Right lobe of liver (tissue), 6 donors: Measurements from ENCODE around the gene YTHDF2. TPM values are rescaled to one million over a fixed set of nuclear protein-coding genes. Genes with fewer than 3 reads are reported as not detected.

ENCODE experiments used
- ATAC-seq, 4 donors: fragments of 200-7000 bp; cut with Tn5 transposase; one replicate each; pipeline ENCODE4 v1.9.1; 2020; ENCODE audit warnings: mild to moderate bottlenecking in 4 of 4, moderate library complexity in 4 of 4
- DNase-seq, 3 donors: peaks; one replicate each; pipeline ENCODE4 v3.0.0-alpha.2; 2020
- H3K27ac ChIP-seq, 3 donors: fragments of 200-600 bp; one replicate each; pipeline ENCODE4 v1.8.0; 2022
- H3K27me3 ChIP-seq, 2 donors: fragments of 200-600 bp; one replicate each; pipeline ENCODE4 v1.8.0; 2022
- H3K36me3 ChIP-seq, 4 donors: fragments of 200-600 bp; sonication (generic) in 1 of 4; one replicate each; pipeline versions ENCODE4 v1.5.1 to v1.8.0; 2017 to 2022; ENCODE audit warnings: control low read depth in 1 of 4
- H3K4me1 ChIP-seq, 4 donors: fragments of 200-600 bp; sonication (generic) in 1 of 4; one replicate each; pipeline versions ENCODE4 v1.5.1 to v1.8.0; 2017 to 2022; ENCODE audit warnings: control low read depth in 1 of 4
- H3K4me3 ChIP-seq, 3 donors: fragments of 200-600 bp; one replicate each; pipeline ENCODE4 v1.8.0; 2022
- H3K9me3 ChIP-seq, 4 donors: fragments of 200-600 bp; sonication (generic) in 1 of 4; one replicate each; pipeline versions ENCODE4 v1.5.1 to v1.8.0; 2017 to 2022; ENCODE audit warnings: control low read depth in 1 of 4
- CTCF ChIP-seq, 4 donors: fragments of 200-600 bp in 3 of 4; fragments of 450-650 bp in 1 of 4; IDR thresholded peaks; one replicate each; pipeline versions ENCODE4 v1.5.1 to v1.8.0; 2016 to 2022; ENCODE audit warnings: antibody characterized with exemption in 4 of 4, mild to moderate bottlenecking in 2 of 4
- POLR2A ChIP-seq: fragments of 450-650 bp; IDR thresholded peaks from one replicate; pipeline ENCODE4 v1.6.1; 2017; ENCODE audit warnings: antibody characterized with exemption, mild to moderate bottlenecking
- intact Hi-C, 2 donors: fragments of 100-400 bp; cut with DNase I; formaldehyde crosslinking; loops; one replicate each; pipeline versions ENCODE4 v1.11.2 to v1.14.1; 2022
- small RNA-seq, 2 experiments: library from RNA; depleted of rRNA; stranded (forward); fragments of <200 nt; gene quantifications; one replicate each; pipeline ENCODE3, GENCODE V24; 2016
- total RNA-seq, 6 experiments: library from RNA; depleted of rRNA in 2 of 6; stranded (reverse); fragments of >200 nt in 2 of 6; fragmentation: NEBNext Ultra II Directional in 3 of 6; extraction: Animal tissue kit (Norgen Biotek cat#: 25700) in 3 of 6; gene quantifications; one replicate each; pipeline versions ENCODE4 v1.1.0 to v1.2.4, GENCODE V29; 2016 to 2023
- donor health status: DM: no; HTN: yes; CAD: no.
- donor health status: DM: no; HTN: no; CAD: no.
- donor health status: DM: no; HTN: no; CAD: no.
- donor health status: DM: no; HTN: yes; CAD: no.
- donor health status: DM: no; HTN: yes; CAD: no.

Gene YTHDF2
- total RNA-seq, 6 experiments from 2014 or later, result 21.8 to 43.2 (median 31.7) TPM

DNA sequence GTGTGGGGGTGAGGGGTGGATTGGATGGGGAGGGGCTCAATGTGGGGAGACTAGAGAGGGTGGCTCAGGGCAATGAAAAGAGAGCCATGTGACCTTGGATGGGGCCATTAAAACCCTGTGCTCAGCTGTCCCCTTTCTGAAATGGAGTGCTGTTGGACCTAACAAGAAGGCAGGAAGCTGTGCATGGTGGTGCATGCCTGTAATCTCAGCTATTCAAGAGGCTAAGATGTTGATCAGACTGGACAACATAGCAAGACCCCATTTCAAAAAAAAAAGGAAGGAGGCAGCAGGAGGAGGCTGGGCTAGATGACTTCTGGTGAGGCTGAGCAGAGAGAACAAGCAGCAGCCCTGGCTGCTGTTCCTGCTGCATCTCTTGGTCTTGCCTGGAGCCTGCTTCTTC lies 82.3 kb downstream of the YTHDF2 start:
- no peak for ATAC-seq
- no peak for DNase-seq
- TF ChIP-seq POLR2A (no peak), CTCF (IDR thresholded peaks at IDR 0.05) (no peak)
- no peak overlapping the region for H3K27ac ChIP-seq
- intact Hi-C loops, result no loop called here
- no peaks in the 10 kb centered on the region for H3K9me3 ChIP-seq
- no peaks in the 10 kb centered on the region for H3K27me3 ChIP-seq
- no peak overlapping the region for H3K4me3 ChIP-seq
- H3K4me1 ChIP-seq, result no peaks in the 10 kb centered on the region
- no peaks in the 10 kb centered on the region for H3K36me3 ChIP-seq

Small RNA genes lying within 50 kb of the gene (small RNA-seq; reads per million reads assigned to genes)
- 0 reads per million in 2 experiments for gene RF00422

Other genes with a start within 250 kb of the YTHDF2 start
- gene RCC1, start 230.9 kb upstream of the YTHDF2 start, total RNA-seq, result 10 to 100 TPM in 5 of 6 experiments, 1 to 10 TPM in 1; 9.5 to 29.6 (median 18.0) TPM
- 10 to 100 TPM in 1 of 6 experiments, 1 to 10 TPM in 5; 5.2 to 14.8 (median 7.3) TPM for gene TRNAU1AP, start 183.9 kb upstream of the YTHDF2 start, total RNA-seq
- 10 to 100 TPM in 1 of 6 experiments, 1 to 10 TPM in 2, under 1 TPM in 3; 0.28 to 12.0 (median 1.2) TPM for gene RAB42, start 144.7 kb upstream of the YTHDF2 start, total RNA-seq
- 10 to 100 TPM in 4 of 6 experiments, 1 to 10 TPM in 2; 7.8 to 12.0 (median 10.3) TPM for gene TAF12, start 93.9 kb upstream of the YTHDF2 start, total RNA-seq
- not detected for gene RNU11, start 88.3 kb upstream of the YTHDF2 start, total RNA-seq
- gene GMEB1, start 68.2 kb upstream of the YTHDF2 start, total RNA-seq, result 1 to 10 TPM; 2.8 to 5.7 (median 4.6) TPM
- gene OPRD1, start 75.2 kb downstream of the YTHDF2 start, total RNA-seq, result not detected
- gene EPB41, start 177.6 kb downstream of the YTHDF2 start, total RNA-seq, result 10 to 100 TPM; 35.3 to 58.7 (median 49.2) TPM